Measurements from ENCODE around the gene LRTM2.

DNA sequence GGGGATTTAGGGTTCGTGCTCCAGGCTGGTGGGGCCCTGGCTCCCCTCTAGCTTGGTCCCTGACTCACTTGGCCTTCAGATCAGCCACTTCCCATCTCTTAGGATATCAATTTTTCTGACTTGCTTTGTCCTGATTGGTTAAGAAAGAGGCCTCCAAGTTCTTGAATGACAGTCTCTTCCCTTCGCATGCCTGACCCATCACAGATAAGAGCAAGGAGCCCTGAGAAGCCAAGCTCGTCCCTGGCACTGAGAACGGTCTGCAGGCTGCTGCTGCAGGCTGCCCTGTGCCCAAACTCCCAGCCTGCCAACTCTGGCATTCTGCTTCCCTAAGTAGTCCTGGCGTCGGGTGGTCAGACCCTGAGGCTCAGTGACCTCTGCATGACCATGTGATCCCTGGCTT is 794 bp upstream of the LRTM2 start:
- TF ChIP-seq POLR2AphosphoS5 (IDR thresholded peaks at IDR 0.05; ENCODE audit: low read depth, low read length) (no peak), POU2F2 (IDR thresholded peaks at IDR 0.05; ENCODE audit: low read depth, low read length) (no peak), TAF1 (IDR thresholded peaks at IDR 0.05; ENCODE audit: low read depth, low read length) (no peak), POLR2A (IDR thresholded peaks at IDR 0.05; ENCODE audit: low read depth, low read length) (no peak)
